Karpas-422 (cell line): Measurements from ENCODE around the gene SLC39A6. TPM values are rescaled to one million over a fixed set of nuclear protein-coding genes. Genes with fewer than 3 reads are reported as not detected.
"Not testable (repeated sequence)": the region's sequence is repeated elsewhere in the genome, so short reads cannot be mapped to it uniquely, and the experiment has no call there.

Experiments used
- DNase-seq: peaks from one replicate; pipeline ENCODE4 v3.0.0-alpha.2; 2015
- H2AFZ ChIP-seq: fragments of 200-600 bp; sonication (generic); 2 replicates; pipeline ENCODE4 v1.6.1; 2014; ENCODE audit warnings: antibody characterized with exemption, low read length, mixed read lengths
- H3K27ac ChIP-seq: fragments of 200-600 bp; sonication (generic); 2 replicates; pipeline ENCODE4 v1.5.1; 2014; ENCODE audit warnings: mild to moderate bottlenecking, low read length, moderate library complexity
- H3K27me3 ChIP-seq: fragments of 200-600 bp; sonication (generic); 2 replicates; pipeline ENCODE4 v1.6.1; 2014; ENCODE audit warnings: low read length, mixed read lengths
- H3K36me3 ChIP-seq: fragments of 200-600 bp; sonication (generic); 2 replicates; pipeline ENCODE4 v1.6.1; 2014; ENCODE audit warnings: low read length, mixed read lengths; ENCODE audit not compliant: insufficient read depth
- H3K4me1 ChIP-seq: fragments of 200-600 bp; sonication (generic); 2 replicates; pipeline ENCODE4 v1.6.1; 2014; ENCODE audit warnings: mild to moderate bottlenecking, low read length, mixed read lengths
- H3K4me2 ChIP-seq: fragments of 200-600 bp; sonication (generic); 2 replicates; pipeline ENCODE4 v1.6.1; 2014; ENCODE audit warnings: low read length, low read depth, mild to moderate bottlenecking; ENCODE audit not compliant: poor library complexity, severe bottlenecking
- H3K4me3 ChIP-seq: fragments of 200-600 bp; sonication (generic); 2 replicates; pipeline ENCODE4 v1.5.1; 2014; ENCODE audit warnings: mild to moderate bottlenecking, antibody characterized with exemption, low read length, mixed read lengths
- H3K79me2 ChIP-seq: fragments of 200-600 bp; sonication (generic); 2 replicates; pipeline ENCODE4 v1.6.1; 2014; ENCODE audit warnings: mild to moderate bottlenecking, low read length, mixed read lengths
- H3K9ac ChIP-seq: fragments of 200-600 bp; sonication (generic); 2 replicates; pipeline ENCODE4 v1.6.0; 2014; ENCODE audit warnings: low read length
- H3K9me2 ChIP-seq: fragments of 200-600 bp; sonication (generic), shearing (Covaris generic); replicated peaks from 2 replicates; pipeline ENCODE4 v1.6.0; 2014; ENCODE audit warnings: mild to moderate bottlenecking, low read length, moderate library complexity; ENCODE audit not compliant: insufficient read depth
- H3K9me3 ChIP-seq: fragments of 300-700, 200-600 bp; sonication (generic); 2 replicates; pipeline ENCODE4 v1.6.1; 2014; ENCODE audit warnings: low read length, mixed read lengths
- H4K20me1 ChIP-seq: fragments of 200-600 bp; sonication (generic); 2 replicates; pipeline ENCODE4 v1.6.1; 2014; ENCODE audit warnings: mild to moderate bottlenecking, antibody characterized with exemption, low read length, low read depth; ENCODE audit not compliant: insufficient read depth
- total RNA-seq: library from RNA; depleted of rRNA; stranded (reverse); fragments of >200 nt; shearing (Covaris generic); gene quantifications from 2 replicates; pipeline ENCODE4 v1.2.3, GENCODE V29; 2014; ENCODE audit warnings: low replicate concordance

SLC39A6 gene
- total RNA-seq, 1 experiment from 2014 or later = 114 TPM

DNA sequence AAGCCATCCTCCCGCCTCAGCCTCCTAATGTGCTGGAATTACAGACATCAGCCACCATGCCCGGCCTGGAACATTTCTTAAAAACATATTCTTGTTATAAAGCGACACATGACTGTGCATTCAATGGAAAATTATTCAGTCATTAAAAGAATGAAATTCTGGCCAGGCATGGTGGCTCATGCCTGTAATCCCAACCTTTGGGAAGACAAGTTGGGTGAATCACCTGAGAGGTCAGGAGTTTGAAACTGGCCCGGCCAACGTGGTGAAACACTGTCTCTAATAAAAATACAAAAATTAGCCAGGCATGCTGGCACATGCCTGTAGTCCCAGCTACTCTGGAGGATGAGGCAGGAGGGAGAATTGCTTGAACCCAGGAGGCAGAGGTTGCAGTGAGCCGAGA is 40.1 kb downstream of the SLC39A6 start:
- H3K4me1 ChIP-seq = peaks cover 16% of the 10 kb centered on the region
- H3K79me2 ChIP-seq = no peaks in the 10 kb centered on the region
- DNase-seq = no peak
- no peaks in the 10 kb centered on the region for H3K27me3 ChIP-seq
- no peak overlapping the region for H3K4me2 ChIP-seq
- H3K27ac ChIP-seq = no peak overlapping the region
- no peaks in the 10 kb centered on the region for H3K9me3 ChIP-seq
- no peaks in the 10 kb centered on the region for H3K9me2 ChIP-seq
- H4K20me1 ChIP-seq = no peaks in the 10 kb centered on the region
- no peak overlapping the region for H3K9ac ChIP-seq
- H3K4me3 ChIP-seq = no peak overlapping the region
- H2AFZ ChIP-seq = no peak overlapping the region
- H3K36me3 ChIP-seq = no peaks in the 10 kb centered on the region

DNA sequence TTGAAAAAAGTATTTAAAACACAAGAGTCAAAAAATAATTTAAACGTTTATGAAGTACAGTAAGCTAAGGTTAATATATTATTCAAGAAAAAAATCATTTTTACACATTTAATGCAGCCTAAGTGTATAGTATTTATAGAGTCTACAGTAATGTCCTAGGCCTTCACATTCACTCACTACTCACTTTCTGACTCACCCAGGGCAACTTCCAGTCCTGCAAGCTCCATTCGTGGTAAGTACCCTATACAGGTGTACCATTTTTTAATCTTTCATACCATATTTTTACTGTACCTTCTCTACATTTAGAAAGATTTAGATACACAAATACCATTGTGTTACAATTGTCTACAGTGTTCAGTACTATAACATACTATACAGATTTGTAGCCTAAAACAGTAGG is 40.9 kb downstream of the SLC39A6 start:
- Histone ChIP-seq H3K9me2 (no peaks in the 10 kb centered on the region), H3K9ac (no peak overlapping the region)

DNA sequence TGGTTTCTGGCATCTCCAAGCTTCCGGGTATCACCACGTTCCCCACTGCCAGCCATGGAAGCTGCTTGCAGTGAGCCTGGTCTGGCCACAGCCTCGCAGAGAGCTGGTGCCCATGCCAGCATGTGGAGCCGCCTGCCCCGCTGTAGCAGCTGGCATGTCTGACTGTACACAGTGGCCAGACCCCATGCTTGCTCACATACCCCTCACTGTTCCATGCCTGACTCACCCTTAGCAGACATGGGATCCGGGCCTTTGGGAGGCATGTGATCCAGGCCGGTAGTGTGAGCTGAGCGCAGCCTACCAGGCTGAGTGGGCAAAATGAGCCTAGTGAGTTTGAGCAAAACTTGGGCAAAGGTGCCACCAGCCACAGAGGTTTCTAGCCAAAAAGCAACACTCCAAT is 43.0 kb downstream of the SLC39A6 start:
- H3K27me3 ChIP-seq = no peaks in the 10 kb centered on the region
- no peaks in the 10 kb centered on the region for H3K79me2 ChIP-seq
- H3K27ac ChIP-seq = no peak overlapping the region
- H4K20me1 ChIP-seq = no peaks in the 10 kb centered on the region
- H3K9me2 ChIP-seq = no peaks in the 10 kb centered on the region
- no peak overlapping the region for H3K9ac ChIP-seq
- peaks cover 23% of the 10 kb centered on the region for H3K4me1 ChIP-seq
- no peaks in the 10 kb centered on the region for H3K36me3 ChIP-seq
- H3K9me3 ChIP-seq = no peaks in the 10 kb centered on the region
- H2AFZ ChIP-seq = no peak overlapping the region
- DNase-seq = no peak
- no peak overlapping the region for H3K4me3 ChIP-seq
- peak overlapping the region; percentile 55 for H3K4me2 ChIP-seq

More for the DNA sequence above, 40.9 kb downstream of the SLC39A6 start:
- Histone ChIP-seq H3K27ac (no peak overlapping the region), H4K20me1 (no peaks in the 10 kb centered on the region), H2AFZ (no peak overlapping the region), H3K27me3 (no peaks in the 10 kb centered on the region), H3K4me3 (no peak overlapping the region), H3K79me2 (no peaks in the 10 kb centered on the region), H3K9me3 (no peaks in the 10 kb centered on the region), H3K36me3 (no peaks in the 10 kb centered on the region), H3K4me1 (peaks cover 23% of the 10 kb centered on the region), H3K4me2 (no peak overlapping the region)
- no peak for DNase-seq

DNA sequence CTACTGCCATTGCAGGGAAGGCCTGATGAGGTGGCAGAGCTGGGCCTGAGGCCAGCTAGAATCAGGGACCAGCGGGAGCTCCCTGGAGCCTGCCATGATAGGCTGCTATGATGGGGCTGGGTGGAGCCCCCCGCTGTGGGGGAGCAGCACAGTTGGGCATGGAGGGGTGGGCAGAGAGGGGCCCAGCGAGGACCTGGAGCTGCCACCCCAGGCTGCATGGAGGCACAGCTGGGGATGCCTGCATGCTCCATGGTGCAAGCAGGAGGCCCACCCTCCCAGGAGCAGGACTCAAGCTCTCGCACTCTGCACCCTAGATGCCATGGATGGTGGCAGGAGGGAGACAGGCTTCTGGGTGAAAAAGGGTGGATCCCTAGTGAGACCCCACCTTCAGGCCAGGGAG is 43.9 kb downstream of the SLC39A6 start:
- no peaks in the 10 kb centered on the region for H4K20me1 ChIP-seq
- no peak overlapping the region for H3K9ac ChIP-seq
- no peaks in the 10 kb centered on the region for H3K79me2 ChIP-seq
- no peak overlapping the region for H3K4me2 ChIP-seq
- H3K4me3 ChIP-seq = no peak overlapping the region
- H3K27ac ChIP-seq = no peak overlapping the region
- no peak overlapping the region for H2AFZ ChIP-seq
- H3K9me3 ChIP-seq = peaks cover 2% of the 10 kb centered on the region; the same call in 1 of the 2 replicates
- no peak for DNase-seq
- no peaks in the 10 kb centered on the region for H3K9me2 ChIP-seq
- H3K4me1 ChIP-seq = peaks cover 23% of the 10 kb centered on the region
- no peaks in the 10 kb centered on the region for H3K36me3 ChIP-seq
- H3K27me3 ChIP-seq = no peaks in the 10 kb centered on the region

DNA sequence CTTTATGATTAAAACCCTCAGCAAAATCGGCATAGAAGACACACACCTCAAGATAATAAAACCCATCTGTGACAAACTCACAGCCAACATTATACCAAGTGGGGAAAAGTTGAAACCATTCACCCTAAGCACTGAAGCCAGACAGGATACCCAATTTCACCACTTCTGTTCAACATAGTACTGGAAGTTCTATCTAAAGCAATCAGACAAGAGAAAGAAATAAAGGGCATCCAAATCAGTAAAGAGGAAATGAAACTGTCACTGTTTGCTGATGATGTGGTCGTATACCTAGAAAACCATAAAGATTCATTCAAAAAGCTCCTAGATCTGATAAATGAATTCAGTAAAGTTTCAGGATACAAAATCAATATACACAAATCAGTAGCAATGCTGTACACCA is 45.4 kb downstream of the SLC39A6 start:
- Histone ChIP-seq H3K27me3 (no peaks in the 10 kb centered on the region; the same call in 1 of the 2 replicates), H3K36me3 (no peaks in the 10 kb centered on the region), H3K9me3 (peaks cover 6% of the 10 kb centered on the region; the same call in 1 of the 2 replicates), H3K27ac (no peak overlapping the region), H4K20me1 (no peaks in the 10 kb centered on the region), H3K4me3 (no peak overlapping the region), H2AFZ (no peak overlapping the region), H3K4me2 (no peak overlapping the region), H3K9me2 (no peaks in the 10 kb centered on the region), H3K79me2 (no peaks in the 10 kb centered on the region), H3K4me1 (peaks cover 23% of the 10 kb centered on the region), H3K9ac (no peak overlapping the region)
- peak; percentile 73 for DNase-seq

DNA sequence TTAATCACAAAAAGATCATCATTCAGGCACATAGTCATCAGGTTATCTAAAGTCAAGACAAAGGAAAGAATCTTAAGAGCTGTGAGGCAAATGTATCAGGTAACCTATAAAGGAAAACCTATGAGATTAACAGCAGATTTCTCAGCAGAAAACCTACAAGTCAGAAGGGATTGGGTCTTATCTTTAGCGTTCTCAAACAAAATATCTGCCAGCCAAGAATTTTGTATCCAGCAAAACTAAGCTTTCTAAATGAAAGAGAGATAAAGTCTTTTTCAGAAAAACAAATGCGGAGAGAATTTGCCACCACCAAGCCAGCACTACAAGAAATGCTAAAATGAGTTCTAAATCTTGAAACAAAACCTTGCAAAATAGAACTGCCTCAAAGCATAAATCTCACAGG is 48.0 kb downstream of the SLC39A6 start:
- H4K20me1 ChIP-seq, H3K36me3 ChIP-seq, H3K9me3 ChIP-seq, H3K4me2 ChIP-seq, H3K79me2 ChIP-seq, H3K4me3 ChIP-seq, H3K27ac ChIP-seq, DNase-seq, H3K9ac ChIP-seq, H3K4me1 ChIP-seq, H2AFZ ChIP-seq, H3K9me2 ChIP-seq, H3K27me3 ChIP-seq: not testable (repeated sequence)

DNA sequence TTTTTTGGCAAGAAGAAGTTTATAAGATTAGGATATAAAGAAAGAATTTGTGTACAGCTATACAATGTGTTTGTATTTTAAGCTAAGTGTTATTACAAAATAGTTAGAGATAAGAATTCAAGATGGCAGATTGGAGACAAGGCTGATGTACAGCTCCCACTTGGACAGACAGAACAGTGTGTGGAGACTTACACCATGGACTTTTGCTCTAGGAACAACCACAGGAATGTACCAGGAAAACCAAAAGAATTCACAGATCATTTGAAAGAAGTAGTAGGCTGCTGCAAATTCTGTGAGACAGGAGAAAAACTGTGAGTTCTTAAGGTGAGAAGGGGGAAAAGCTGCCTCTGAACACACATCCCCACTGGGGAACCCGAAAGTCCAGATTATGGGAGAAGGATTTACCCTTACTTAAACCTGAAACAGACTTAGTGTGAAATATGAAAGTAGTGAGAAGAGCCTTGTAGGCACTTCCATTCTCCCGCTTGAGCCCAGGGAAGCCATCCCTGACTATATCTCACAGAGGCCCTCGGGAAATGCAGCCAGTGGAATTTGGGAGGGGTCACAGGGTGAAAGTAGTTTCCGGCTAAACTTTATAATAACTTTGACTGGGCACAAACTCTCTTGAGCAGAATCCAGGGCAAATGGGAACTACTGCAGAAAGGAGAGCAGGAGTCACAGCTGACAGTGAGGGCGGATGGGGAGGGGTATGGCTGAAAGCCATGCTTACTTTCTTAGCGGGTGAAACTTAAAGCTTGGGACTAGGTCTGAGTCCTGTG is 50.2 kb downstream of the SLC39A6 start:
- no peak overlapping the region for H3K4me2 ChIP-seq
- peaks cover 6% of the 10 kb centered on the region; the same call in 1 of the 2 replicates for H3K9me3 ChIP-seq
- H3K36me3 ChIP-seq = no peaks in the 10 kb centered on the region
- H2AFZ ChIP-seq = no peak overlapping the region
- H3K4me1 ChIP-seq = peaks cover 6% of the 10 kb centered on the region
- H4K20me1 ChIP-seq = no peaks in the 10 kb centered on the region
- no peaks in the 10 kb centered on the region; the same call in 1 of the 2 replicates for H3K27me3 ChIP-seq
- H3K79me2 ChIP-seq = no peaks in the 10 kb centered on the region
- no peak overlapping the region for H3K9ac ChIP-seq
- H3K27ac ChIP-seq = no peak overlapping the region
- H3K9me2 ChIP-seq = no peaks in the 10 kb centered on the region
- no peak for DNase-seq
- no peak overlapping the region for H3K4me3 ChIP-seq

DNA sequence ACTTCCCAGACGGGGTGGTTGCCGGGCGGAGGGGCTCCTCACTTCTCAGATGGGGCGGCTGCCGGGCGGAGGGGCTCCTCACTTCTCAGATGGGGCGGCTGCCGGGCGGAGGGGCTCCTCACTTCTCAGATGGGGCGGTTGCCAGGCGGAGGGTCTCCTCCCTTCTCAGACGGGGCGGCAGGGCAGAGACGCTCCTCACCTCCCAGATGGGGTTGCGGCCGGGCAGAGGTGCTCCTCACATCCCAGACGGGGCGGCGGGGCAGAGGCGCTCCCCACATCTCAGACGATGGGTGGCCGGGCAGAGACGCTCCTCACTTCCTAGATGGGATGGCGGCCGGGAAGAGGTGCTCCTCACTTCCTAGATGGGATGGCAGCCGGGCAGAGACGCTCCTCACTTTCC is 51.4 kb downstream of the SLC39A6 start:
- H3K4me1 ChIP-seq, H3K9me2 ChIP-seq, H3K9ac ChIP-seq, H3K36me3 ChIP-seq, DNase-seq, H3K9me3 ChIP-seq, H3K27ac ChIP-seq, H3K4me2 ChIP-seq, H3K4me3 ChIP-seq, H4K20me1 ChIP-seq, H3K27me3 ChIP-seq, H2AFZ ChIP-seq, H3K79me2 ChIP-seq: not testable (repeated sequence)
